ENCODE measurements around the gene THBS4. TPM values are rescaled to one million over a fixed set of nuclear protein-coding genes. Genes with fewer than 3 reads are reported as not detected.

THBS4 gene
- total and polyA plus RNA-seq, 2 donors from 2014 or later, result 1.4 to 1.8 TPM

- Histone ChIP-seq H3K36me3 (ENCODE audit: control insufficient read depth in 2 of 3, insufficient read depth in 3 of 3, low read length in 3 of 3) (no peaks in the 10 kb centered on the region), H3K4me1 (ENCODE audit: control insufficient read depth in 2 of 3, insufficient read depth in 2 of 3, low read depth in 1 of 3, low read length in 3 of 3) (no peaks in the 10 kb centered on the region)
Measured at GRCh38 chr5:80048084-80048780, 13.1 kb downstream of the THBS4 start.

GRCh38 chr5:80052464-80052863 lies 17.3 kb downstream of the THBS4 start:
- intact Hi-C loops (cut with DNase I), result no loop called here
- TF ChIP-seq, protein P1, sequence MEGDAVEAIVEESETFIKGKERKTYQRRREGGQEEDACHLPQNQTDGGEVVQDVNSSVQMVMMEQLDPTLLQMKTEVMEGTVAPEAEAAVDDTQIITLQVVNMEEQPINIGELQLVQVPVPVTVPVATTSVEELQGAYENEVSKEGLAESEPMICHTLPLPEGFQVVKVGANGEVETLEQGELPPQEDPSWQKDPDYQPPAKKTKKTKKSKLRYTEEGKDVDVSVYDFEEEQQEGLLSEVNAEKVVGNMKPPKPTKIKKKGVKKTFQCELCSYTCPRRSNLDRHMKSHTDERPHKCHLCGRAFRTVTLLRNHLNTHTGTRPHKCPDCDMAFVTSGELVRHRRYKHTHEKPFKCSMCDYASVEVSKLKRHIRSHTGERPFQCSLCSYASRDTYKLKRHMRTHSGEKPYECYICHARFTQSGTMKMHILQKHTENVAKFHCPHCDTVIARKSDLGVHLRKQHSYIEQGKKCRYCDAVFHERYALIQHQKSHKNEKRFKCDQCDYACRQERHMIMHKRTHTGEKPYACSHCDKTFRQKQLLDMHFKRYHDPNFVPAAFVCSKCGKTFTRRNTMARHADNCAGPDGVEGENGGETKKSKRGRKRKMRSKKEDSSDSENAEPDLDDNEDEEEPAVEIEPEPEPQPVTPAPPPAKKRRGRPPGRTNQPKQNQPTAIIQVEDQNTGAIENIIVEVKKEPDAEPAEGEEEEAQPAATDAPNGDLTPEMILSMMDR (IDR thresholded peaks at IDR 0.05; ENCODE audit: borderline replicate concordance, extremely low read depth, insufficient read depth), result no peak
- no peak for FAIRE-seq

More at GRCh38 chr5:80048084-80048780, 13.1 kb downstream of the THBS4 start:
- DNase-seq (no peak), FAIRE-seq (no peak)
- intact Hi-C loops (cut with DNase I), result no loop called here
- TF ChIP-seq, protein P1 (IDR thresholded peaks at IDR 0.05; ENCODE audit: borderline replicate concordance, extremely low read depth, insufficient read depth), result no peak
- Histone ChIP-seq H3K27me3 (ENCODE audit: control insufficient read depth, insufficient read depth, low read length) (no peaks in the 10 kb centered on the region), H3K4me3 (ENCODE audit: low read length in 3 of 3) (no peak overlapping the region), H3K9ac (ENCODE audit: low read length in 3 of 3) (no peak overlapping the region), H3K27ac (ENCODE audit: low read depth in 2 of 2, low read length in 2 of 2) (no peak overlapping the region), H3K9me3 (ENCODE audit: control insufficient read depth in 2 of 3, insufficient read depth in 1 of 3, low read length in 3 of 3) (no peaks in the 10 kb centered on the region)

GRCh38 chr5:80054682-80055081 lies 19.5 kb downstream of the THBS4 start:
- Histone ChIP-seq H3K27ac (ENCODE audit: low read depth in 2 of 2, low read length in 2 of 2) (no peak overlapping the region), H3K4me3 (ENCODE audit: low read length in 3 of 3) (no peak overlapping the region), H3K36me3 (ENCODE audit: control insufficient read depth in 2 of 3, insufficient read depth in 3 of 3, low read length in 3 of 3) (no peaks in the 10 kb centered on the region), H3K4me1 (ENCODE audit: control insufficient read depth in 2 of 3, insufficient read depth in 2 of 3, low read depth in 1 of 3, low read length in 3 of 3) (peaks cover 0 to 2% (median 0%) of the 10 kb centered on the region in 3 donors), H3K9ac (ENCODE audit: low read length in 3 of 3) (no peak overlapping the region), H3K9me3 (ENCODE audit: control insufficient read depth in 2 of 3, insufficient read depth in 1 of 3, low read length in 3 of 3) (no peaks in the 10 kb centered on the region), H3K27me3 (ENCODE audit: control insufficient read depth, insufficient read depth, low read length) (no peaks in the 10 kb centered on the region)
- FAIRE-seq, result no peak
- no peak for DNase-seq
- intact Hi-C loops (cut with DNase I), result no loop called here
- TF ChIP-seq, protein P1 (IDR thresholded peaks at IDR 0.05; ENCODE audit: borderline replicate concordance, extremely low read depth, insufficient read depth), result no peak

More at GRCh38 chr5:80052464-80052863, 17.3 kb downstream of the THBS4 start:
- no peak overlapping the region for H3K27ac ChIP-seq (ENCODE audit: low read depth in 2 of 2, low read length in 2 of 2)
- no peak overlapping the region for H3K4me3 ChIP-seq (ENCODE audit: low read length in 3 of 3)
- no peaks in the 10 kb centered on the region for H3K36me3 ChIP-seq (ENCODE audit: control insufficient read depth in 2 of 3, insufficient read depth in 3 of 3, low read length in 3 of 3)
- H3K4me1 ChIP-seq (ENCODE audit: control insufficient read depth in 2 of 3, insufficient read depth in 2 of 3, low read depth in 1 of 3, low read length in 3 of 3), result peaks cover 0 to 2% (median 0%) of the 10 kb centered on the region in 3 donors
- no peaks in the 10 kb centered on the region for H3K27me3 ChIP-seq (ENCODE audit: control insufficient read depth, insufficient read depth, low read length)
- no peak overlapping the region for H3K9ac ChIP-seq (ENCODE audit: low read length in 3 of 3)
- DNase-seq, result no peak
- H3K9me3 ChIP-seq (ENCODE audit: control insufficient read depth in 2 of 3, insufficient read depth in 1 of 3, low read length in 3 of 3), result no peaks in the 10 kb centered on the region
